Measurements from ENCODE around the gene CERS6. TPM values are rescaled to one million over a fixed set of nuclear protein-coding genes. Genes with fewer than 3 reads are reported as not detected.

Gene CERS6
- total and polyA plus RNA-seq, 8 donors, result 18.8 to 24.5 (median 22.1) TPM

DNA sequence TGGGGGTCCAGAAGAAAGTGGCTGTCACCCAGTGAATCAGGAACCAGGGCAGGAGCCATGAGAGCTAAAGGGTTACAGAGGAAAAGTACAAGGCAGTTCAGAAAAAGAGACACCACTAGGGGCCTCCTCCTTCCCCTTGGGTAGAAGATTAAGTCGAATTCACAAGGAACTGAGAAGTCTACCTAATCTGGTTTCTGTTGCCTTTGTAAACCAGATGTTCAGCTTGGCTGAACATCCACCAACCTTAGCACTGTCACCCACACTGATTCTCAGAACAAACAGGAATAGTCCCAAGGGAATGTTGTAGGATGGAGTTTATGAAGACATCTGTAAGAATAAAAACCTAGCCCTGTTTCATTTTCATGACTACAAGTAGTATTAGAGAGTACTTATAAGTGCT, 256.0 kb downstream of the CERS6 start:
- intact Hi-C loops (cut with DNase I), result no loop called here
- no peak overlapping the region for H3K27ac ChIP-seq
- no peaks in the 10 kb centered on the region for H3K4me1 ChIP-seq
- no peaks in the 10 kb centered on the region for H3K36me3 ChIP-seq
- H3K9me3 ChIP-seq, result no peaks in the 10 kb centered on the region
- TF ChIP-seq, protein P1, sequence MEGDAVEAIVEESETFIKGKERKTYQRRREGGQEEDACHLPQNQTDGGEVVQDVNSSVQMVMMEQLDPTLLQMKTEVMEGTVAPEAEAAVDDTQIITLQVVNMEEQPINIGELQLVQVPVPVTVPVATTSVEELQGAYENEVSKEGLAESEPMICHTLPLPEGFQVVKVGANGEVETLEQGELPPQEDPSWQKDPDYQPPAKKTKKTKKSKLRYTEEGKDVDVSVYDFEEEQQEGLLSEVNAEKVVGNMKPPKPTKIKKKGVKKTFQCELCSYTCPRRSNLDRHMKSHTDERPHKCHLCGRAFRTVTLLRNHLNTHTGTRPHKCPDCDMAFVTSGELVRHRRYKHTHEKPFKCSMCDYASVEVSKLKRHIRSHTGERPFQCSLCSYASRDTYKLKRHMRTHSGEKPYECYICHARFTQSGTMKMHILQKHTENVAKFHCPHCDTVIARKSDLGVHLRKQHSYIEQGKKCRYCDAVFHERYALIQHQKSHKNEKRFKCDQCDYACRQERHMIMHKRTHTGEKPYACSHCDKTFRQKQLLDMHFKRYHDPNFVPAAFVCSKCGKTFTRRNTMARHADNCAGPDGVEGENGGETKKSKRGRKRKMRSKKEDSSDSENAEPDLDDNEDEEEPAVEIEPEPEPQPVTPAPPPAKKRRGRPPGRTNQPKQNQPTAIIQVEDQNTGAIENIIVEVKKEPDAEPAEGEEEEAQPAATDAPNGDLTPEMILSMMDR (IDR thresholded peaks at IDR 0.05), result no peak
- no peak overlapping the region for H3K4me3 ChIP-seq
- ATAC-seq, result no peak
- DNase-seq, result no peak
- H3K27me3 ChIP-seq, result no peaks in the 10 kb centered on the region

DNA sequence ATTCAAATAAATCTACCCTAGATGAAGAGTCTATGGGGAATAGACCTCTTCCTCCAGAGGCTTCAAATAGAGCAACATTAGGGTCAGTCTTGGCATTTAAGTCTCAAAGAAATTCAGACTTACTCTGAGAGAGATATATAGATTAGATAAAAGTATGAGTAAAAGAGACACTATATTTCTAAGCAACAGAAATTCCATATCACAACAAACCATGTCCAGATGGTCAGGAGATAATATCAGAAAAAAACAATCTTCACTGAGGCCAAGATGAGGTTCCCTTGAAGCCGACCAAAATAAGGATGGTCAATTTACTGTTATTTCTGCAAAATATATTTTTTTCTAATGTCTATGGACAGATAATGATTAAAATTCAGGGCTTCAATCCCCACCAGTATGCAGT, 257.3 kb downstream of the CERS6 start:
- no peaks in the 10 kb centered on the region for H3K36me3 ChIP-seq
- no peak for ATAC-seq
- H3K27me3 ChIP-seq, result no peaks in the 10 kb centered on the region
- TF ChIP-seq, protein P1 (IDR thresholded peaks at IDR 0.05), result no peak
- H3K4me3 ChIP-seq, result no peak overlapping the region
- H3K9me3 ChIP-seq, result no peaks in the 10 kb centered on the region
- intact Hi-C loops (cut with DNase I), result no loop called here
- no peak overlapping the region for H3K27ac ChIP-seq
- no peaks in the 10 kb centered on the region for H3K4me1 ChIP-seq
- no peak for DNase-seq

DNA sequence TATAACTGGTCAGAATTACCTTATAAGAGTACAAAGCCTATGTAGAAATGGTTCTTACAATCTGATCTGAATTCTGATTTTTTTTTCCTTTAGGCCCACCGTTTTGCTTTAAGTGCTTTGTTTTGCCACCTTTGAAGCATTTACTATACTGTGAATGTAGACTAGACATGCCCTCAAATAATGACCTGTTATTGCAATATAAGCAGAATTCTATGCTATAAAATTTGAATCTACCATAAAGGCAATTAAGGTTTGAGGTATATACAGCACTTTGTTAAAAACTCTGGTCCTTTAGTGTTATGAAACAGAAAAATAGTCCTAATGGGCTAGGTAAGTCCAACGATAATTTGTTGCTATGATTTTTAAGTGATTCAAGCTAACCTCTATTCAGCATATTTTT, 259.8 kb downstream of the CERS6 start:
- H3K9me3 ChIP-seq, result no peaks in the 10 kb centered on the region
- H3K4me1 ChIP-seq, result no peaks in the 10 kb centered on the region
- no peak overlapping the region for H3K4me3 ChIP-seq
- H3K36me3 ChIP-seq, result no peaks in the 10 kb centered on the region
- intact Hi-C loops (cut with DNase I), result no loop called here
- DNase-seq (no peak), ATAC-seq (no peak)
- no peak overlapping the region for H3K27ac ChIP-seq
- TF ChIP-seq, protein P1 (IDR thresholded peaks at IDR 0.05), result no peak
- H3K27me3 ChIP-seq, result no peaks in the 10 kb centered on the region

DNA sequence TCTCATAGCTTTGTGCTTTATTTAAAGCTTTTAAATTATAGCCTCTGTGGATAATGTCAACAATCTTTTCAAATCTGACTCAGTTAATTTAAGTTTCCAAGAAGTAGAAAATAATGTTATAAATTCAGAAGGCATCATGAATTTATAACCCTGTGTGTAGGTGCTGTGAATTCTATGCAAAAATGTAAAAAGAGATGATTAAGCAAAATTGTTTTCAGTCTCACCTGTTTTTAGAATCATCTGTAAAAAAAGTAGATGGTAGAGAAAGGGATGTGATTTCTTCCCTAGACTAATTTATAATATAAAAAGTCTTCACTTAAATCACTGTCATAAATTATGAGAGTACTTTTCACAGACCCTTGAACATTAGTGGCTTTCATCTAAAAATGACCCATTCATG, 260.8 kb downstream of the CERS6 start:
- H3K4me1 ChIP-seq, result no peaks in the 10 kb centered on the region
- TF ChIP-seq, protein P1 (IDR thresholded peaks at IDR 0.05), result no peak
- no peaks in the 10 kb centered on the region for H3K27me3 ChIP-seq
- no peak for DNase-seq
- no peak overlapping the region for H3K4me3 ChIP-seq
- intact Hi-C loops (cut with DNase I), result no loop called here
- no peak overlapping the region for H3K27ac ChIP-seq
- H3K36me3 ChIP-seq, result no peaks in the 10 kb centered on the region
- no peak for ATAC-seq
- no peaks in the 10 kb centered on the region for H3K9me3 ChIP-seq

DNA sequence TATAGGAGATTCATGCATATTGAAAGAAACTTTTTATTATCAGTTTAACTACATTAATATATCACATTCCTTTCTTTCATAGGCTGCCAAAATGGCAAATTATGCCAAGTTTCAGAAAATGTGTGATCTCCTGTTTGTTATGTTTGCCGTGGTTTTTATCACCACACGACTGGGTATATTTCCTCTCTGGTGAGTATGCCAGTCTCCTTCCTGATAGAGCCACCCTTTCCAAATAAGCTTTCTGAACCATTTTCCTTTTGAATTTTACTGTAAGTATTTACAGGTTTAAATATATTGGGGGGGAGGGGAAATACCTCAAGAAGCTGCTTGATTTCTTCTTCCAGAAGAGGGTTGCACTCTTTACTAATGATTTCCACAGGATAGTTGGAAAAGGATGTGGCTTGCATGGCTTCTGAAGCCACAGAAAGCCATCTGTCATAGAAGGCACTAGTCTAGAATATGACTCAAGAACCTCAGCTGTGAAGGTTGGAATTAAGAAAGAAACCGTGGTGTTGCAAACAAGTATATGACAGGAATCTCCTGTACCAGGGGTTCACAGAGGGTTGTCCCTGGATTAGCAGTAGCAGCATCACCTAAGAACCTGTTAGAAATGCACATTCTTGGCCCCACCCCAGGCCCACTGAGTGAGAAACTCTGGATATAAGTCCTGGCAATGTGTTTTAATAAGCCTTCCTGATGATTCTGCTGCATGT, 261.9 kb downstream of the CERS6 start:
- H3K9me3 ChIP-seq, result no peaks in the 10 kb centered on the region
- H3K27me3 ChIP-seq, result no peaks in the 10 kb centered on the region
- TF ChIP-seq, protein P1 (IDR thresholded peaks at IDR 0.05), result no peak
- no peaks in the 10 kb centered on the region for H3K36me3 ChIP-seq
- H3K4me3 ChIP-seq, result no peak overlapping the region
- H3K27ac ChIP-seq, result no peak overlapping the region
- DNase-seq (no peak), ATAC-seq (no peak)
- H3K4me1 ChIP-seq, result no peaks in the 10 kb centered on the region
- intact Hi-C loops (cut with DNase I), result no loop called here
